GM19023 (cell line): ENCODE data around the gene PLAC8.
"Not testable (repeated sequence)": the region's sequence is repeated elsewhere in the genome, so short reads cannot be mapped to it uniquely, and the experiment has no call there.

Experiments used
- ATAC-seq: cut with Tn5 transposase; IDR thresholded peaks from one replicate; pipeline ENCODE4 v1.9.1; 2021; ENCODE audit warnings: mild to moderate bottlenecking, moderate library complexity; ENCODE audit not compliant: unreplicated experiment

Gene PLAC8

DNA sequence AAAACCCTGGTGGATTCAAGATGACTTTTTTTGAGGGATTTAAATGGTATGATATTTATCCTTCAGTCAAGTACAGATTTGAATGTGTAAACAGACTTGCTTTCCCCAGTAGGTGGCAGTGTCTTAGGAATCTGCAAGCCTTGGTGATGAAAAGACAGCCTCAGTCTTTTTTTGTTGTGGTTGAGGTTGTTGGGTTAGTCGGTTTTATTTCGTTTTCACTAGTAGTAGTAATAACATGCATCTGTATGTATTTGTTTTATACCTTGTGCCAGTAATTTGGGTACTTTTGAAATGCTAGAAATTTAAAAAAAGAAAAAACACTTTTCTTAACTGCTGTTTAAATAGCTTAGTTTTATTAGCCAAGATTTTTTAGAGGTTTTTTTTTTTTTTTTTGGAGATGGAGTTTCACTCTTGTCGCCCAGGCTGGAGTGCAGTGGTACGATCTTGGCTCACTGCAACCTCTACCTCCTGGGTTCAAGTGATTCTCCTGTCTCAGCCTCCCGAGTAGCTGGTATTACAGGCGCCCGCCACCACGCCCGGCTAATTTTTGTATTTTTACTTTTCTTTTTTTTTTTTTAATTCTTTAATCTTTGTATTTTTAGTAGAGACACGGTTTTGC, 40.3 kb downstream of the PLAC8 start:
- ATAC-seq: peak; percentile 92

DNA sequence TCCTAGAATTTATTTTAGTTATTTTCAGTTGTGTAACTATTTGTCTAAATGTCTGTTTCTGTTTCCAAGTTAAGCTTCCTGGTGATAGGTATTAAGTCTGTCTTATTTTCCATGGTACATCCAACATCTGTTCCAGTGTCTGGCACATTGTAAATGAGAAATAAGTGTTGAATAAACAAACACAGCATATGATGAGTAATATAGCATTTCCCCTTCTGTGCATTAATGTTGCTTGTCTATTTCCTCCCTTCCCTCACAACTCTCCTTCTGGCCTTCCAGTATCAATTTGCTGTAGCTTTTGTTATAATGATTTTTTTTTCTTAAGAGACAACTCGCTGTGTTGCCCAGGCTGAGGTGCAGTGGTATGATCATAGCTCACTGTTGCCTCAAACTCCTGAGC, 43.4 kb downstream of the PLAC8 start:
- ATAC-seq: no peak

- no peak for ATAC-seq
Measured at GRCh38 chr4:83067058-83067639, 47.4 kb downstream of the PLAC8 start.

GRCh38 chr4:83065266-83065665, 49.3 kb downstream of the PLAC8 start:
- ATAC-seq: no peak

DNA sequence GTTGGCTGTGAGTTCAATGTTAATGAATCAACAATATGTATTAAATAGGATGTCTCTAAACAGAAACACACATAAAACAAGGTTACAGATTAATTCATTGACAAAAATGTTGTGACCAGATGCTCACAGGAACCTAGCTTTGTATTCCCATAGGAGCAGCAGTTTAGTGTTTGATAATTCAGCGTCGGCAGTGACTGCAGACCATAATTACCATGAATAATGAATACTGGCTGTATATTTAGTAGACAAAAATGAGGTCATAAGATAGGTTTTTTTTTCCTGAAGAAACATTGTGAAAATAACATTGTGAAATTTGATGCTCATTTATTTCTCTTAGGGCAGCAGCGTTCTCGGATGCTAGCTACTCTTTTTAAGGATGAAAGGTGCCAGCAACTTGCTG, 51.8 kb downstream of the PLAC8 start:
- no peak for ATAC-seq

DNA sequence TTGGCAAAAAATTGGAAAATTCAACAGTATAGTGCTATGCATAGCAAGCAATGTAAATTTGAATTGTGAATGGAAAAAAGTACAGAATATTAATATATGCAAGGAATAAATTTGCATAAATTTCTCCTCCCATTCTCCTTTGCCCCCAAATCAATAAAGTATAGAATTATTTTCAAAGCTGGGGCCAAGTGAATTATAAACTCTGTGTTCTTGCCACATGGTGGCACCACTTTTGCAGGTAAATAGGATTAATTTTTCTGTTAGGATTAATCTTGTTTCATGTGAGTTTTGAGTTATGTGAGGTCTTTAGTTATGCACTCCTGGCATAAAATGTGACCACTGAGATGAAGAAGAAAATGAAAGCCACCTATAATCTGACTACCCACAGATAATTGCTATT, 59.6 kb downstream of the PLAC8 start:
- no peak for ATAC-seq

DNA sequence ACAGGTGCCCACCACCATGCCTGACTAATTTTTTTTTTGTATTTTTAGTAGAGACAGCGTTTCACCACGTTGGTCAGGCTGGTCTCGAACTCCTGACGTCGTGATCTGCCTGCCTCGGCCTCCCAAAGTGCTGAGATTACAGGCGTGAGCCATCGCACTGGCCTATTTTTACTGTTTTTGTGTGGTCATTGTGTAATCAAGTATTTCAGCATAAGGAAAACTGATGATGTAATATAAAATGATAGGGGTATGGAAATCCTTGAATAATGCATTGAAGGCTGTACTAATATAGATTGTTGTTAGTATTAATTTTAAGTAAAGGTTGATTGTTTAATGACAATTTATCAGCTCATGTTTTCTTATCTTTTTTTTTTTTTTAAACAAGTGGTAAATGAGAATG, 65.7 kb downstream of the PLAC8 start:
- not testable (repeated sequence) for ATAC-seq

- ATAC-seq: no peak
Measured at GRCh38 chr4:83046693-83047473, 67.6 kb downstream of the PLAC8 start.

GRCh38 chr4:83043801-83044407, 70.6 kb downstream of the PLAC8 start:
- ATAC-seq: no peak

- not testable (repeated sequence) for ATAC-seq
Measured at GRCh38 chr4:83043157-83043556, 71.4 kb downstream of the PLAC8 start.

DNA sequence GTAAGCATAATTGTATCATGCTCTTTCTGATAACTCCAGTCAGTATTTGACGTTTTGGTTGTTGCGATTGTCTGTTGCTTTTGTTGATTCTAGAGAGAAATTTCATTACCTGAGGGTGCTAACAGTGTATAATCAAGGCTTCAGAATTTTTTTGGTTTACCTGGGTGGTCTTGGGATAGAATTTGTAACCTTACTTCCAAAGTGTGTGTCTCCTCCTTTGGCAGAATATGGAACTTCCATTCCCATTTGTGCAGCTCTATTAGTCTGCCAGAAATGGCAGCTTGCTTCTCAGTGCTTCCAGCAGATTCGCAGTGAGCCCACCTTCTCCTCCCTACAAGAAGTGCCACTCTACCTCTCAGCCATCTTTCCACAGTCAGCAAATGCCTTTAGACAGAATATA, 74.3 kb downstream of the PLAC8 start:
- ATAC-seq: no peak
